H54 (cell line): ENCODE results near the gene LEPROT.
"Not testable (repeated sequence)": the region's sequence is repeated elsewhere in the genome, so short reads cannot be mapped to it uniquely, and the experiment has no call there.

Experiments used
- DNase-seq: peaks from one replicate; pipeline ENCODE4 v3.0.0; 2011; ENCODE audit warnings: low spot score, mixed read lengths; ENCODE audit not compliant: insufficient read length
- FAIRE-seq: peaks from 3 replicates; lab custom pipeline; 2011; peaks lifted over from hg19 to GRCh38; lab: Jason Lieb, UNC
- POLR2A ChIP-seq: IDR thresholded peaks from 2 replicates; pipeline ENCODE4 v1.6.1; 2011; ENCODE audit warnings: low read depth, mild to moderate bottlenecking, low read length

Gene LEPROT

DNA sequence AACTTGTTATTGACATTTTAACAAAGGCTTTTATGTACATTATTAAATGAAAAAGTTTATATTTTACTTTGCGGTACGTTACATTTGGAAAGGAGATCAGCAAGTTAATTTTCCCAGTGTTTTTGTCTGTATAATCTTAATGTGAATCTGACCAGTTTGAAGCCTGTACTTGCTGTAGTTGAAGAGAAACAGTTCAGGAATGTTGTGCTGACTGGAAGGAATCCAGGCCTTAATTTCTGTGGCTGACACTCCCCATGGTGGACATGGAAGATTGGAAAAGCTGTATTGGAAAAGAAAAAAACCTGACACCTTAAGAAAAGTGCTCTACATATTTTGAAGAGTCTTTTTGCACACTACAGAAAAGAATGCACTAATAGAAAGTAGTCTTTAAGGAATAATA, 15.5 kb downstream of the LEPROT start:
- no peak for DNase-seq
- no peak for FAIRE-seq
- no peak for TF ChIP-seq POLR2A

GRCh38 chr1:65437616-65438015, 17.1 kb downstream of the LEPROT start:
- FAIRE-seq (no peak), DNase-seq (no peak)
- TF ChIP-seq POLR2A: no peak

- FAIRE-seq (no peak), DNase-seq (no peak)
- no peak for TF ChIP-seq POLR2A
These were observed 19.9 kb downstream of the LEPROT start for GRCh38 chr1:65440322-65440900.

DNA sequence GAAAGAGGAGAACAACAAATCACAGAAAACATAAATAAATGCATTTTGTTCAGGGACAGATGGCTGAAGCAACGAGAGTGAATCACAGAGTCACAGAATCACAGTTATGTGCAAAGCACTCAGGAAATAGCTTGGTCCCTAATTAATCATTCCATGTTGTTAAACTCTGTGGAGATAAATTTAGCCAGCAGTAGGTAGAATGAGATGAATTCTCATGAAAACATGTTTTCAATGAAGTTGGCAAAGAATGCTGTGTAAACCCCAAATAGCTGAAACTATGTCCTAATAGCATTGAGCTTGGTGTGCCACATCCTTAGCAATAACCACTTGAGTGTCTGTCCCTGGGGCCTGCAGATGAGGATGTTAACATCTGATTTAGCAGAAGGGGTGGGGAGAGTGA, 20.4 kb downstream of the LEPROT start:
- FAIRE-seq (no peak), DNase-seq (no peak)
- no peak for TF ChIP-seq POLR2A

- no peak for TF ChIP-seq POLR2A
- FAIRE-seq (no peak), DNase-seq (no peak)
These were observed 21.0 kb downstream of the LEPROT start for GRCh38 chr1:65441464-65441863.

- DNase-seq (no peak), FAIRE-seq (no peak)
- no peak for TF ChIP-seq POLR2A
These were observed 22.0 kb downstream of the LEPROT start for GRCh38 chr1:65442442-65442841.

DNA sequence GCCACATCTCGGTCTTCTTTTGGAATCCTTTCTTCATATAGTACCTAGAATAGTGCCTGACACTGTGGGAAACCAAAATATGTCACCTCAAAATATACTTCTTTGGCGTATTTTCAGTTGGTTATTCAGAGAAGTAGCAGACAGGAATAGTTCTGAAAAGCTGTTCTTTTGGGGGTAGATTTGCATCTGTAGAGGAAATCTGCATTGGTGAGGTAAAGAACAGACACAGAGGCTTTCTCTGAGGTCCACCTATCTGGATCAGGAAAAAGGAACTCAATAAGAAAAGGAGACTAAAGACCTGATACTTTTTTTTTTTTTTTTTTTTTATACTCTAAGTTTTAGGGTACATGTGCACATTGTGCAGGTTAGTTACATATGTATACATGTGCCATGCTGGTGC, 23.2 kb downstream of the LEPROT start:
- no peak for FAIRE-seq
- no peak for TF ChIP-seq POLR2A
- DNase-seq: no peak

GRCh38 chr1:65444128-65444640, 23.7 kb downstream of the LEPROT start:
- no peak for DNase-seq
- FAIRE-seq: no peak
- no peak for TF ChIP-seq POLR2A

GRCh38 chr1:65445837-65446236, 25.4 kb downstream of the LEPROT start:
- no peak for TF ChIP-seq POLR2A
- no peak for FAIRE-seq
- DNase-seq: no peak

DNA sequence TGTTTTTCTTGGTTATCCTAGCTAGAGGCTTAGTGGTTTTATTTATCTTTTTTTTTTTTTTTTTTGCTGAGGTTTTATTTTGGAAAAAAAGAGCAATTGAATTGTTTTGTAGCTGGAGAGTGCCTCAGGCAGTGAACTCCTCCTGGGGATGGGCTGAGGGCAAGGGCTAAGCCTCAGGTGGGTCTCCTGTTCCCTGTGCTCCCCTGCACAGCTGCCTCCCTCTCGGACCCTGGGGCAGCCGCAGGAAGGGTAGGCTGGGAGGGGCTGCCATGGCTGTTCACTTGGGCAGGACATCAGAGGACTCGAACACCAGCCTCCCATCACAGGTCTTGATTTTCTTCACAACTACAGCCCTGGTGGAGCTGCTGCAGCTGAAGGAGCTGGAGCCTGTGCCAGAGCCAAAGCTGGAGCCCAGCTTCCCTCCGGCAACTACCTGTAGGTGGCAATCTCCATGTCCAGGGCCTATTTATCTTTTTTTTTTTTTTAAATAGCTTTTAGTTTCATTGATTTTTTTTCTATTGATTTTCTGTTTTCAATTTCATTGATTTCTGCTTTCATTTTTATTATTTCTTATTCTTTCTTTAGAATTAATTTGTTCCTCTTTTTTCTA, 28.9 kb downstream of the LEPROT start:
- FAIRE-seq: no peak
- TF ChIP-seq POLR2A: no peak
- no peak for DNase-seq

- not testable (repeated sequence) for FAIRE-seq
These were observed 35.2 kb downstream of the LEPROT start for GRCh38 chr1:65455678-65456077.

GRCh38 chr1:65456481-65456880, 36.0 kb downstream of the LEPROT start:
- TF ChIP-seq POLR2A: no peak
- FAIRE-seq (no peak), DNase-seq (no peak)

More at GRCh38 chr1:65455678-65456077, 35.2 kb downstream of the LEPROT start:
- DNase-seq: not testable (repeated sequence)

GRCh38 chr1:65457868-65458267, 37.4 kb downstream of the LEPROT start:
- no peak for TF ChIP-seq POLR2A
- FAIRE-seq: no peak
- DNase-seq: no peak

DNA sequence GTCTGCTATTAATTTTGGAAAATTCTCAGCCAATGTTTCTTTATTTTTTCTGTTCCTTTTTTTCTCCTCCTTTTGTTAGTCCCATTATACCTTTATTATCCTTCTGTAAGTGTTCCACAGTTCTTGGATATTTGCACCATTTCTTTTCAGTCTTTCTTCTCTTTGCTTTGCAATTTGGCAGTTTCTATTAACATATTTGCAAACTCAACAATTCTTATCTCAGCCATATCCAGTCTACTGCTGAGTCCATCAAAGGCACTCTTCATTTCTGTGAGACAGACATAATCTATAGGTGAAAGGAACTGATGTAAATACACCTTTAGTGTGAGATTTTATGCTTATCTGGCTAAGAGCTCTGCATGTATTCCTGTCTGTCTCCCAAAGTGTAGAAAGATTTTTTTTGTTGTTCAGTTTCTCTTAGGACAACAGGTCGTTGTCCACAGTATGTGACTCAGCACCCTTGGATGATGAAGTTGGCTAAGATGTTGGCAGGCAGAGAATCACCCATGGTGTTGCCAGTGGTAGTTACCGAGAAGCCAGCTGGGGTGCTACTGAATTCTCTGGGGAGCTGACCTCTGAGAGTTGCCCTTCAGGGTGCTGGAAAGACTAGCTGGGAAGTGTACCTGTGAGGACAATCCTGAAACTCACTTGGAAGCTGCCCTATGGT, 38.4 kb downstream of the LEPROT start:
- no peak for TF ChIP-seq POLR2A
- peak; percentile 10 for DNase-seq
- FAIRE-seq: no peak

- FAIRE-seq (peak; percentile 95), DNase-seq (peak; percentile 23)
- no peak for TF ChIP-seq POLR2A
These were observed 38.9 kb downstream of the LEPROT start for GRCh38 chr1:65459397-65459768.

- DNase-seq, FAIRE-seq: not testable (repeated sequence)
These were observed 45.4 kb downstream of the LEPROT start for GRCh38 chr1:65465837-65466236.
